GM19395 (cell line): ENCODE results near the gene PCYT2.

ENCODE experiments used
- ATAC-seq: cut with Tn5 transposase; IDR thresholded peaks from one replicate; pipeline ENCODE4 v1.9.1; 2021; ENCODE audit warnings: mild to moderate bottlenecking, moderate library complexity; ENCODE audit not compliant: unreplicated experiment

PCYT2 gene

GRCh38 chr17:81858967-81859905 is 52.0 kb downstream of the PCYT2 start:
- no peak for ATAC-seq

- no peak for ATAC-seq
Observed at GRCh38 chr17:81858170-81858966, 52.8 kb downstream of the PCYT2 start.

- ATAC-seq = no peak
Observed at GRCh38 chr17:81854974-81855774, 56.0 kb downstream of the PCYT2 start.

GRCh38 chr17:81852237-81852636 is 59.0 kb downstream of the PCYT2 start:
- ATAC-seq = no peak

- ATAC-seq = no peak
Observed at GRCh38 chr17:81851423-81851822, 59.8 kb downstream of the PCYT2 start.
